GM23248 (cell line): ENCODE measurements around the gene TM4SF18. TPM values are rescaled to one million over a fixed set of nuclear protein-coding genes. Genes with fewer than 3 reads are reported as not detected.
A peak's percentile ranks its signal among the peaks of the same experiment; 100 is the strongest.

Source experiments
- DNase-seq: peaks from one replicate; pipeline ENCODE4 v3.0.0-alpha.2; 2015
- H2AFZ ChIP-seq: fragments of 200-600 bp; sonication (generic); 2 replicates; pipeline ENCODE4 v1.6.1; 2016; ENCODE audit warnings: antibody characterized with exemption
- H3F3A ChIP-seq: fragments of 200-600 bp; sonication (generic); 2 replicates; pipeline ENCODE4 v1.6.1; 2016; ENCODE audit warnings: mild to moderate bottlenecking, antibody characterized with exemption, mixed run types; ENCODE audit not compliant: insufficient read depth
- H3K27ac ChIP-seq: fragments of 200-600 bp; sonication (generic); 2 replicates; pipeline ENCODE4 v1.5.1; 2016; ENCODE audit warnings: mild to moderate bottlenecking
- H3K27me3 ChIP-seq: fragments of 200-600 bp; sonication (generic); replicated peaks from 2 replicates; pipeline ENCODE4 v1.6.1; 2016; ENCODE audit warnings: mild to moderate bottlenecking; ENCODE audit not compliant: insufficient read depth
- H3K36me3 ChIP-seq: fragments of 200-600 bp; sonication (generic); 2 replicates; pipeline ENCODE4 v1.6.1; 2016; ENCODE audit warnings: low read depth, mild to moderate bottlenecking
- H3K4me1 ChIP-seq: fragments of 200-600 bp; sonication (generic); 2 replicates; pipeline ENCODE4 v1.6.1; 2016; ENCODE audit warnings: mild to moderate bottlenecking; ENCODE audit not compliant: insufficient read depth
- H3K4me2 ChIP-seq: fragments of 200-600 bp; sonication (generic); one replicate; pipeline ENCODE4 v1.6.1; 2016; ENCODE audit warnings: mild to moderate bottlenecking; ENCODE audit not compliant: unreplicated experiment
- H3K4me3 ChIP-seq: fragments of 200-600 bp; sonication (generic); 2 replicates; pipeline ENCODE4 v1.5.1; 2016; ENCODE audit warnings: mild to moderate bottlenecking
- H3K79me2 ChIP-seq: fragments of 200-600 bp; sonication (generic); 2 replicates; pipeline ENCODE4 v1.6.1; 2016; ENCODE audit warnings: mild to moderate bottlenecking; ENCODE audit not compliant: insufficient read depth
- H3K9ac ChIP-seq: fragments of 200-600 bp; sonication (generic); 2 replicates; pipeline ENCODE4 v1.6.1; 2016; ENCODE audit warnings: mild to moderate bottlenecking
- H3K9me2 ChIP-seq: fragments of 200-600 bp; sonication (generic); 2 replicates; pipeline ENCODE4 v1.6.1; 2016; ENCODE audit warnings: mixed run types, mild to moderate bottlenecking, moderate library complexity; ENCODE audit not compliant: insufficient read depth
- H3K9me3 ChIP-seq: fragments of 200-600 bp; sonication (generic); one replicate; pipeline ENCODE4 v1.6.1; 2017; ENCODE audit warnings: low read depth
- H4K20me1 ChIP-seq: fragments of 200-600 bp; sonication (generic); 2 replicates; pipeline ENCODE4 v1.6.0; 2016; ENCODE audit not compliant: insufficient read depth
- EZH2 ChIP-seq: fragments of 200-600 bp; sonication (generic); IDR thresholded peaks from 2 replicates; pipeline ENCODE4 v1.6.1; 2018; ENCODE audit warnings: antibody characterized with exemption, mild to moderate bottlenecking; ENCODE audit not compliant: insufficient read depth, poor library complexity, severe bottlenecking
- EZH2phosphoT487 ChIP-seq: fragments of 200-600 bp; sonication (generic); IDR thresholded peaks from 2 replicates; pipeline ENCODE4 v1.6.1; 2018; ENCODE audit warnings: antibody characterized with exemption, moderate library complexity, mild to moderate bottlenecking, low read depth; ENCODE audit not compliant: insufficient read depth
- WGBS, 2 experiments: methylation state at CpG; one replicate each; pipeline ENCODE4 v1.1.6; 2015 to 2017; ENCODE audit warnings: low lambda C conversion rate in 2 of 2, low coverage in 1 of 2; ENCODE audit errors: missing lambda C conversion rate in 2 of 2; 5-methylcytosine and 5-hydroxymethylcytosine counted together
- in situ Hi-C: fragments of 300-500 bp; cut with MboI; formaldehyde crosslinking; loops from 2 replicates; pipeline ENCODE4 v1.15.0; 2020
- polyA plus RNA-seq: library from polyadenylated mRNA; unstranded; fragments of >200 nt; fragmentation: Nextera tagmentation; extraction: Ambion mirVana; gene quantifications from 2 replicates; pipeline ENCODE4 v1.2.1, GENCODE V29; 2016
- total RNA-seq: library from RNA; depleted of rRNA; stranded (reverse); fragments of >200 nt; shearing (Covaris generic); gene quantifications from 2 replicates; pipeline ENCODE4 v1.2.3, GENCODE V29; 2014

TM4SF18 gene
- total and polyA plus RNA-seq, 2 experiments from 2014 or later, result not detected

DNA sequence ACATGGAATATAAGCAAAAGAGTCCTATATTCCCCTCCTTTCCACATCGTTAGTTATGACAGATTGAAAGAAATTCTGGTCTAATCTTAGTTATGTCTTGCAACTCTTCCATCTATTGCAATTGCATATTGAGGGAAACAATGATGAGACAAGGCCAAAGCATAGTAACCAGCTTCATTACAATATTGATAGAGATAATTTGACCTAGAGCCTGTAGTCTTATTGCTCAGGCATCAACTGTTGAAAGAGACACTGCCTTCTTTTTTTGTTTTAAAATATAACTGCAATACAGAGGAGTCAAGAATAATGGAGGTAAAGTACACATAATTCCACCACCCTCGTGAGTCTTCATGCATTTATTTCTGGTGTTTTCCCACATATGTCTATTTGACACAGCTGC lies 2.0 kb downstream of the TM4SF18 start:
- WGBS, 2 experiments, result 71 to 80% methylated on average over 2 of the region's 2 CpGs
- Histone ChIP-seq H3F3A (no peaks in the 10 kb centered on the region; the same call in 1 of the 2 replicates), H3K36me3 (no peaks in the 10 kb centered on the region), H3K4me3 (no peak overlapping the region), H4K20me1 (no peaks in the 10 kb centered on the region), H3K79me2 (no peaks in the 10 kb centered on the region), H3K9me2 (no peaks in the 10 kb centered on the region), H3K27ac (no peak overlapping the region), H2AFZ (no peak overlapping the region), H3K4me2 (no peak overlapping the region), H3K27me3 (no peaks in the 10 kb centered on the region), H3K4me1 (peaks cover 12% of the 10 kb centered on the region), H3K9ac (no peak overlapping the region), H3K9me3 (no peaks in the 10 kb centered on the region)
- no peak for DNase-seq
- in situ Hi-C loops, result no loop called here
- TF ChIP-seq EZH2phosphoT487 (no peak), EZH2 (no peak)

DNA sequence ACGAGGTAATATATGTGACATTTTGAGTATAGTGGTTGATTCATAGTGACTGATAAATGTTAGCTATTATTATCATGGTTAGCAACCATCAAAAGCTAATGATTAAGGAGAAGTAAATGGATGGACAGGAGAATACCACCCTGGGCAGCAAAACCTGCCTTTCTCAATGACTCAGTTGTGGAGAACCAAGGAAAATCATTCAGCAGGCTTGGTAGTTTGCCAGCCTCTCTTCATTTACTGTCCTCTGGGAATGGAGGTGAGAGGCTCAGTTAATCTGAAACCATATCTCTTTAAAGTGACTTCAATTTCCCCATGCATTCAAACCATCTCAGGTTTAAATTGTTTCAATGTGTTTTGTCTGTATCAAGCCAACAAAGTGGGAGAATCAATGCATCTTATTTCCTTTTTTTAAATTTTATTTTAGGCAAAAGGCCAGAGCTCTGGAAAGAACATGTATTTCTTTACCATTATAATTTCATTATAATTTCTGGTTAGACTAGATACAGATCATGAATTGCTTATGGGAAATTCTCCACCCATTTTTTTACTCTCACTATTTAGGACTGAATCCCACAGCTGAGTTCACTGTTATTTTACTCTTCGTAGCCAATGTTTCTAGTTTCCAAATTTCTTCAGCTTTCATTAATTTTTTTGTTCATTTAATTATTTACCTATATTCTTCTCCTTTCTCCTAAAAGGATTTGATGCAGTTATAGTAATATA lies 2.7 kb downstream of the TM4SF18 start:
- Histone ChIP-seq H3K4me1 (peaks cover 12% of the 10 kb centered on the region), H3K9me2 (no peaks in the 10 kb centered on the region), H3K27me3 (no peaks in the 10 kb centered on the region), H3K79me2 (no peaks in the 10 kb centered on the region), H2AFZ (no peak overlapping the region), H3K9me3 (no peaks in the 10 kb centered on the region), H3F3A (no peaks in the 10 kb centered on the region; the same call in 1 of the 2 replicates), H3K36me3 (no peaks in the 10 kb centered on the region), H3K4me3 (no peak overlapping the region), H3K4me2 (no peak overlapping the region), H3K27ac (no peak overlapping the region), H3K9ac (no peak overlapping the region), H4K20me1 (no peaks in the 10 kb centered on the region)
- peak; percentile 52 for DNase-seq
- no peak for TF ChIP-seq EZH2
- TF ChIP-seq EZH2phosphoT487, result no peak
- in situ Hi-C loops, result no loop called here
- 95 to 98% methylated on average over 2 of the region's 2 CpGs for WGBS, 2 experiments

DNA sequence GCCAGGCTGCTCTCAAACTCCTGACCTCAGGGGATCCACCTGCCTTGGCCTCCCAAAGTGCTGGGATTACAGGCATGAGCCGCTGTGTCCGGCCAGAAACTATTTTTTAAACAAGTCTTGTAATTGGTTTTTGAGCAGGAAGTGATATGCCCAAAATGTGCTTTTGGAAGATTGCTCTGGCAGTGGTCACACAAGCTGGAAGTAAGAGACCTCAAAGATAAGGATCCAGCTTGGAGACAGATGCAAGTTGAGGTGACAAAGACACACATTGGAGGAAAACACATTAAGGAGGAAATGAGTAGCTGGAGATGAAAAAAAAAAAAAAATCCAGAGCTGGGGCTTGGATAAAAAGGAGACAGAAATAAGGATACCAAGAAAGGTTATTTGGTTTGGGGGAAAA lies 6.3 kb downstream of the TM4SF18 start:
- 90 to 96% methylated on average over 2 of the region's 2 CpGs for WGBS, 2 experiments
- H3K27ac ChIP-seq, result no peak overlapping the region
- in situ Hi-C loops, result no loop called here

DNA sequence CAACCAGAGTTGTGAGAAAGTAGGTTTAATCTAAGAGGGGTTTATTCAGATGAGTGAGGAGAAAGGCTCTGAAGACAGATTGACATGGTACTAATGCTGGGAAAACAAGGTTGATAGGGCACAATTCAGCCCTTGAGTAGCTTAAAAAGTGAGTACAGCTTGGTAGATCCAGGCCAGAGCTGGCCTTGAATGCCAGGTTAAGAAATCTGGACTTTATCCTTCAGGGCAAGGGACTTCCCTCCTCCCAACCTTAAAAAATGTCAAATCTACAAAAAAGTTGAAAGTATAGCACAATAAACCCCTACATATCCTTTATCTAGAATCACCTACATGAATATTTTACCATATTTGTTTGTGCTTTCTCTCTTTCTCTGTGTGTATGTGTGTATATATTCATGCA lies 7.9 kb downstream of the TM4SF18 start:
- DNase-seq, result no peak
- Histone ChIP-seq H3K36me3 (no peaks in the 10 kb centered on the region), H3K27ac (no peak overlapping the region), H4K20me1 (no peaks in the 10 kb centered on the region), H3F3A (no peaks in the 10 kb centered on the region; the same call in 1 of the 2 replicates), H3K79me2 (no peaks in the 10 kb centered on the region), H3K4me2 (no peak overlapping the region), H3K27me3 (no peaks in the 10 kb centered on the region), H2AFZ (no peak overlapping the region), H3K4me3 (no peak overlapping the region), H3K4me1 (no peaks in the 10 kb centered on the region), H3K9ac (no peak overlapping the region), H3K9me2 (no peaks in the 10 kb centered on the region), H3K9me3 (no peaks in the 10 kb centered on the region)
- in situ Hi-C loops, result no loop called here
- no peak for TF ChIP-seq EZH2
- TF ChIP-seq EZH2phosphoT487, result no peak

More for the DNA sequence above, 6.3 kb downstream of the TM4SF18 start:
- Histone ChIP-seq H4K20me1 (no peaks in the 10 kb centered on the region), H3K9ac (no peak overlapping the region), H3K27me3 (no peaks in the 10 kb centered on the region), H3F3A (no peaks in the 10 kb centered on the region; the same call in 1 of the 2 replicates), H3K4me3 (no peak overlapping the region), H3K36me3 (no peaks in the 10 kb centered on the region), H2AFZ (no peak overlapping the region), H3K79me2 (no peaks in the 10 kb centered on the region), H3K4me2 (no peak overlapping the region), H3K4me1 (peaks cover 2% of the 10 kb centered on the region), H3K9me2 (no peaks in the 10 kb centered on the region), H3K9me3 (no peaks in the 10 kb centered on the region)
- TF ChIP-seq EZH2phosphoT487 (no peak), EZH2 (no peak)
- no peak for DNase-seq

DNA sequence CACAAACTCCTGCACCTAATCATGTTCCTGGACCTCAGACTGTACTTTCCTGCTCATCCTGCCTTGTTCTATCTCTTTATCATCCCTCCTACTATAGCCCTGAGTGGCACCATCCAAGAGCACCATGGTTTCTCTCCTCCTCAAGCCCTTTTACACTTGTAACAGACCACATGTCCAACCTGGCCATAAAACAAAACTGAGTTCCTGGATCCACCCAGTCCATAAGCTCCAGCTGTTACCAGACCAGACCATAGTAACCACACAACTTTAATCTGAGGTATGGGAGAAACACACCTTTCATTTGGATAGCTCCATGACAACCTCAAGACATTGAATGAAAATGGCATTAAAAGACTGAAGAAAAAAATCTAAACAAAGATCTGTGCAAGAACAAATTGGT lies 9.1 kb downstream of the TM4SF18 start:
- no peaks in the 10 kb centered on the region for H3K4me1 ChIP-seq
- H3K9ac ChIP-seq, result no peak overlapping the region
- no peak for DNase-seq
- no peaks in the 10 kb centered on the region for H3K36me3 ChIP-seq
- H3K9me2 ChIP-seq, result no peaks in the 10 kb centered on the region
- no peak overlapping the region for H2AFZ ChIP-seq
- no peak overlapping the region for H3K27ac ChIP-seq
- no peak overlapping the region for H3K4me2 ChIP-seq
- no peaks in the 10 kb centered on the region for H3K27me3 ChIP-seq
- no peaks in the 10 kb centered on the region for H3K79me2 ChIP-seq
- H4K20me1 ChIP-seq, result no peaks in the 10 kb centered on the region
- no peaks in the 10 kb centered on the region for H3K9me3 ChIP-seq
- H3K4me3 ChIP-seq, result no peak overlapping the region
- H3F3A ChIP-seq, result no peaks in the 10 kb centered on the region
- in situ Hi-C loops, result no loop called here
- TF ChIP-seq EZH2phosphoT487 (no peak), EZH2 (no peak)
